ENCODE data around the gene EFNA1.

DNA sequence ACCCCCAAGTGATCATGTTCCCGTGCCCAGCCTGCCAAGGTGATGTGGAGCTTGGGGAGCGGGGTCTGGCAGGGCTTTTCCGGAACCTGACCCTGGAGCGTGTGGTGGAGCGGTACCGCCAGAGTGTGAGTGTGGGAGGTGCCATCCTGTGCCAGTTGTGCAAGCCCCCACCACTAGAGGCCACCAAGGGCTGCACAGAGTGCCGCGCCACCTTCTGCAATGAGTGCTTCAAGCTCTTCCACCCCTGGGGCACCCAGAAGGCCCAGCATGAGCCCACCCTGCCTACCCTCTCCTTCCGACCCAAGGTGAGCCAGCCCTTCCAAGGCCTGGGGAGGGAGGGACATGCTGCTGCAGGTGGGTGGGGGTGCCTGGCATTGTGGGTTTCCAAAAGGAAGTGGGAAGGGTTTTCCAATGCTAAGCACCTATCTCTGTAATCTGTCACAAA is 48.3 kb downstream of the EFNA1 start:
- TF ChIP-seq, protein P1, sequence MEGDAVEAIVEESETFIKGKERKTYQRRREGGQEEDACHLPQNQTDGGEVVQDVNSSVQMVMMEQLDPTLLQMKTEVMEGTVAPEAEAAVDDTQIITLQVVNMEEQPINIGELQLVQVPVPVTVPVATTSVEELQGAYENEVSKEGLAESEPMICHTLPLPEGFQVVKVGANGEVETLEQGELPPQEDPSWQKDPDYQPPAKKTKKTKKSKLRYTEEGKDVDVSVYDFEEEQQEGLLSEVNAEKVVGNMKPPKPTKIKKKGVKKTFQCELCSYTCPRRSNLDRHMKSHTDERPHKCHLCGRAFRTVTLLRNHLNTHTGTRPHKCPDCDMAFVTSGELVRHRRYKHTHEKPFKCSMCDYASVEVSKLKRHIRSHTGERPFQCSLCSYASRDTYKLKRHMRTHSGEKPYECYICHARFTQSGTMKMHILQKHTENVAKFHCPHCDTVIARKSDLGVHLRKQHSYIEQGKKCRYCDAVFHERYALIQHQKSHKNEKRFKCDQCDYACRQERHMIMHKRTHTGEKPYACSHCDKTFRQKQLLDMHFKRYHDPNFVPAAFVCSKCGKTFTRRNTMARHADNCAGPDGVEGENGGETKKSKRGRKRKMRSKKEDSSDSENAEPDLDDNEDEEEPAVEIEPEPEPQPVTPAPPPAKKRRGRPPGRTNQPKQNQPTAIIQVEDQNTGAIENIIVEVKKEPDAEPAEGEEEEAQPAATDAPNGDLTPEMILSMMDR (IDR thresholded peaks at IDR 0.05 in 8 of 11, conservative IDR thresholded peaks at IDR 0.05 in 3 of 11), result no peak
- TF ChIP-seq POLR2AphosphoS5 (IDR thresholded peaks at IDR 0.05), result no peak
- no peak for TF ChIP-seq POLR2A (IDR thresholded peaks at IDR 0.05)
